ENCODE measurements around the gene ADD1. TPM values are rescaled to one million over a fixed set of nuclear protein-coding genes. Genes with fewer than 3 reads are reported as not detected.

Gene ADD1
- total and polyA plus RNA-seq, 2 donors from 2014 or later = 232 to 313 TPM

DNA sequence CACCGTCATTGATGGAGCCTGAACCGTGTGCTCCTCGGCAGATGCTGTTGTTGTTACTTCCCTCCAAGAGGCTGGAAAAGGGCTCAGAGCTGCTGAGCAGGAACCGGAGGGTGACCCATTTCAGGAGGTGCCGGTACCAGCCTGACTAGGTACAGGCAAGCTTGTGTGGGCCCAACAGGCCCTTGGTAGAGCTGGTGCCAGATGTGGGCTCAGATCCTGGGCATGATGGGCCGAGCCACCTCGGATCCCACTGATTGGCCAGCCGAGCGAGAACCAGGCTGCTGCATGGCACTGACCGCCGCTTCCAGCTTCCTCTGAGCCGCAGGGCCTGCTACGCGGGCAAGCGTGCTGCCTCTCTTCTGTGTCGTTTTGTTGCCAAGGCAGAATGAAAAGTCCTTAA, 85.8 kb downstream of the ADD1 start:
- FAIRE-seq = no peak
- H3K36me3 ChIP-seq (ENCODE audit: control insufficient read depth in 2 of 3, insufficient read depth in 3 of 3, low read length in 3 of 3) = peaks cover 2 to 48% (median 17%) of the 10 kb centered on the region in 3 donors
- peak overlapping the region in 1 of 2 donors; percentile 3 for H3K27ac ChIP-seq (ENCODE audit: low read depth in 2 of 2, low read length in 2 of 2)
- H3K9me3 ChIP-seq (ENCODE audit: control insufficient read depth in 2 of 3, insufficient read depth in 1 of 3, low read length in 3 of 3) = no peaks in the 10 kb centered on the region
- peaks cover 0 to 19% (median 1%) of the 10 kb centered on the region in 3 donors for H3K4me1 ChIP-seq (ENCODE audit: control insufficient read depth in 2 of 3, insufficient read depth in 2 of 3, low read depth in 1 of 3, low read length in 3 of 3)
- DNase-seq = peak in 1 of 5 donors; percentile 70
- no peaks in the 10 kb centered on the region for H3K27me3 ChIP-seq (ENCODE audit: control insufficient read depth, insufficient read depth, low read length)
- intact Hi-C loops (cut with DNase I) = loop anchor here (10.0 kb wide), 1 partner anchor 165 kb away; no protein-coding TSS in a partner anchor
- H3K9ac ChIP-seq (ENCODE audit: low read length in 3 of 3) = no peak overlapping the region
- H3K4me3 ChIP-seq (ENCODE audit: low read length in 3 of 3) = no peak overlapping the region
- no peak for TF ChIP-seq CTCF (IDR thresholded peaks at IDR 0.05; ENCODE audit: borderline replicate concordance, extremely low read depth, insufficient read depth)

DNA sequence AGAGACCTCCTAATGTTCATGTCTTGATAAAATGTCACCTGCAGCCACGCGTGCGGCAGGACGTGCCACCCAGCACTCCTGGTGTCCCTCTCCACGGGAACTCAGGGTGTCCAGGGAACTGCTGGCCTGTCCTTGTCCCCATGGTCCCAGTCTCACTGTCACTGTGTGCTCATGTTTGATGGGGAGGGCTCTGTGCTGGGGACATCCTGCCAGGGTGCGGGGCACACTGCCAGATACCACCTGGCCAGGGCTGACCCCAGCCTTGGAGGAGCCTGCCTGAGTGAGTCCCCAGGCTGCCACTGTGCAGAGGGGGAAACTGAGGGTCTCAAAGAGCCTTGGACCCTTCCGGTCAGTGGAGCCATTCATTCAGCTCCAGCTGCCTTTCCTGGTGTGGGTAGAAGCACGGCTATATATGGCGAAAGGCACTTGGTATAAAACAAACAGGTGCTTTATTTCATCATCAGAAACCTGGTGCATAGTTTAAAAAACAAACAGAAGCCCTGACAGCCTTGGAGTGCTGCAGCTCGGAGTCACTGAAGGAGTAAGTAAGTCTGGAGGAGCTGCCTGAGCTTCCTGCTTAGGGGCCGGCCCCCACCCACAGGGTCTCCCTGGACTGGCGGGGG, 86.6 kb downstream of the ADD1 start:
- H3K4me1 ChIP-seq (ENCODE audit: control insufficient read depth in 2 of 3, insufficient read depth in 2 of 3, low read depth in 1 of 3, low read length in 3 of 3) = peaks cover 0 to 14% (median 0%) of the 10 kb centered on the region in 3 donors
- DNase-seq = peak in 1 of 5 donors; percentile 64

GRCh38 chr4:2930758-2931511, 87.3 kb downstream of the ADD1 start:
- Histone ChIP-seq H3K9ac (ENCODE audit: low read length in 3 of 3) (no peak overlapping the region), H3K4me1 (ENCODE audit: control insufficient read depth in 2 of 3, insufficient read depth in 2 of 3, low read depth in 1 of 3, low read length in 3 of 3) (peaks cover 0 to 21% (median 0%) of the 10 kb centered on the region in 3 donors), H3K27ac (ENCODE audit: low read depth in 2 of 2, low read length in 2 of 2) (peak overlapping the region in 1 of 2 donors; percentile 22), H3K36me3 (ENCODE audit: control insufficient read depth in 2 of 3, insufficient read depth in 3 of 3, low read length in 3 of 3) (peaks cover 2 to 41% (median 13%) of the 10 kb centered on the region in 3 donors), H3K27me3 (ENCODE audit: control insufficient read depth, insufficient read depth, low read length) (no peaks in the 10 kb centered on the region), H3K4me3 (ENCODE audit: low read length in 3 of 3) (no peak overlapping the region), H3K9me3 (ENCODE audit: control insufficient read depth in 2 of 3, insufficient read depth in 1 of 3, low read length in 3 of 3) (no peaks in the 10 kb centered on the region)
- TF ChIP-seq CTCF (IDR thresholded peaks at IDR 0.05; ENCODE audit: borderline replicate concordance, extremely low read depth, insufficient read depth) = no peak
- intact Hi-C loops (cut with DNase I) = no loop called here
- DNase-seq (peak in 1 of 5 donors; percentile 78), FAIRE-seq (no peak)

More for the DNA sequence above, 86.6 kb downstream of the ADD1 start:
- intact Hi-C loops (cut with DNase I) = no loop called here
- no peaks in the 10 kb centered on the region for H3K27me3 ChIP-seq (ENCODE audit: control insufficient read depth, insufficient read depth, low read length)
- H3K4me3 ChIP-seq (ENCODE audit: low read length in 3 of 3) = no peak overlapping the region
- TF ChIP-seq CTCF (IDR thresholded peaks at IDR 0.05; ENCODE audit: borderline replicate concordance, extremely low read depth, insufficient read depth) = no peak
- no peak for FAIRE-seq
- H3K36me3 ChIP-seq (ENCODE audit: control insufficient read depth in 2 of 3, insufficient read depth in 3 of 3, low read length in 3 of 3) = peaks cover 2 to 46% (median 14%) of the 10 kb centered on the region in 3 donors
- H3K9me3 ChIP-seq (ENCODE audit: control insufficient read depth in 2 of 3, insufficient read depth in 1 of 3, low read length in 3 of 3) = no peaks in the 10 kb centered on the region
- no peak overlapping the region for H3K9ac ChIP-seq (ENCODE audit: low read length in 3 of 3)
- H3K27ac ChIP-seq (ENCODE audit: low read depth in 2 of 2, low read length in 2 of 2) = no peak overlapping the region
